ENCODE data around the gene FGF22. TPM values are rescaled to one million over a fixed set of nuclear protein-coding genes. Genes with fewer than 3 reads are reported as not detected.

Gene FGF22
- total and polyA plus RNA-seq, 2 of the 13 experiments (the other 11 are each of a cell fraction or from before 2014, with no cell fraction given) = 0.24 TPM; not detected in 1

GRCh38 chr19:660793-661426 lies 21.2 kb downstream of the FGF22 start (continued):
- TF ChIP-seq CHD2 (IDR thresholded peaks at IDR 0.05; ENCODE audit: low read depth, low read length) (no peak), ZFYVE20 (CRISPR knock-in tag; IDR thresholded peaks at IDR 0.05; ENCODE audit: borderline replicate concordance, low read depth) (no peak), ZBTB20 (CRISPR knock-in tag; IDR thresholded peaks at IDR 0.05; ENCODE audit: borderline replicate concordance, low read depth) (peak; percentile 79; the same call in 1 of the 2 replicates), CBX5 (CRISPR knock-in tag; IDR thresholded peaks at IDR 0.05; ENCODE audit: borderline replicate concordance) (peak; percentile 37; the same call in 1 of the 2 replicates), ZSCAN5A (CRISPR knock-in tag; IDR thresholded peaks at IDR 0.05; ENCODE audit: borderline replicate concordance) (no peak; the same call in 1 of the 2 replicates), FOXA1 (IDR thresholded peaks at IDR 0.05) (no peak), FOXA1 (CRISPR knock-in tag; IDR thresholded peaks at IDR 0.05) (peak; percentile 59), YY1 (IDR thresholded peaks at IDR 0.05; ENCODE audit: insufficient read depth, insufficient replicate concordance, low read depth, low read length) (no peak), ARNT (IDR thresholded peaks at IDR 0.05) (no peak), PAWR (CRISPR knock-in tag; IDR thresholded peaks at IDR 0.05; ENCODE audit: borderline replicate concordance) (no peak), TBX3 (IDR thresholded peaks at IDR 0.05; ENCODE audit: borderline replicate concordance) (no peak), PHB2 (IDR thresholded peaks at IDR 0.05; ENCODE audit: partially characterized antibody) (no peak), ZNF713 (CRISPR knock-in tag; IDR thresholded peaks at IDR 0.05) (no peak), NFRKB (IDR thresholded peaks at IDR 0.05) (no peak), PRDM4 (CRISPR knock-in tag; IDR thresholded peaks at IDR 0.05; ENCODE audit: borderline replicate concordance) (no peak), ZNF563 (CRISPR knock-in tag; IDR thresholded peaks at IDR 0.05) (no peak), ZNF850 (CRISPR knock-in tag; conservative IDR thresholded peaks at IDR 0.05) (no peak), MXD3 (CRISPR knock-in tag; IDR thresholded peaks at IDR 0.05) (peak; percentile 37), ESRRA (CRISPR knock-in tag; IDR thresholded peaks at IDR 0.05; ENCODE audit: low read depth) (peak; percentile 92)
- TF ChIP-seq, protein P1, sequence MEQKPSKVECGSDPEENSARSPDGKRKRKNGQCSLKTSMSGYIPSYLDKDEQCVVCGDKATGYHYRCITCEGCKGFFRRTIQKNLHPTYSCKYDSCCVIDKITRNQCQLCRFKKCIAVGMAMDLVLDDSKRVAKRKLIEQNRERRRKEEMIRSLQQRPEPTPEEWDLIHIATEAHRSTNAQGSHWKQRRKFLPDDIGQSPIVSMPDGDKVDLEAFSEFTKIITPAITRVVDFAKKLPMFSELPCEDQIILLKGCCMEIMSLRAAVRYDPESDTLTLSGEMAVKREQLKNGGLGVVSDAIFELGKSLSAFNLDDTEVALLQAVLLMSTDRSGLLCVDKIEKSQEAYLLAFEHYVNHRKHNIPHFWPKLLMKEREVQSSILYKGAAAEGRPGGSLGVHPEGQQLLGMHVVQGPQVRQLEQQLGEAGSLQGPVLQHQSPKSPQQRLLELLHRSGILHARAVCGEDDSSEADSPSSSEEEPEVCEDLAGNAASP (CRISPR knock-in tag; IDR thresholded peaks at IDR 0.05; ENCODE audit: borderline replicate concordance) = peak; percentile 91; the same call in 1 of the 2 replicates
- TF ChIP-seq, protein P2, sequence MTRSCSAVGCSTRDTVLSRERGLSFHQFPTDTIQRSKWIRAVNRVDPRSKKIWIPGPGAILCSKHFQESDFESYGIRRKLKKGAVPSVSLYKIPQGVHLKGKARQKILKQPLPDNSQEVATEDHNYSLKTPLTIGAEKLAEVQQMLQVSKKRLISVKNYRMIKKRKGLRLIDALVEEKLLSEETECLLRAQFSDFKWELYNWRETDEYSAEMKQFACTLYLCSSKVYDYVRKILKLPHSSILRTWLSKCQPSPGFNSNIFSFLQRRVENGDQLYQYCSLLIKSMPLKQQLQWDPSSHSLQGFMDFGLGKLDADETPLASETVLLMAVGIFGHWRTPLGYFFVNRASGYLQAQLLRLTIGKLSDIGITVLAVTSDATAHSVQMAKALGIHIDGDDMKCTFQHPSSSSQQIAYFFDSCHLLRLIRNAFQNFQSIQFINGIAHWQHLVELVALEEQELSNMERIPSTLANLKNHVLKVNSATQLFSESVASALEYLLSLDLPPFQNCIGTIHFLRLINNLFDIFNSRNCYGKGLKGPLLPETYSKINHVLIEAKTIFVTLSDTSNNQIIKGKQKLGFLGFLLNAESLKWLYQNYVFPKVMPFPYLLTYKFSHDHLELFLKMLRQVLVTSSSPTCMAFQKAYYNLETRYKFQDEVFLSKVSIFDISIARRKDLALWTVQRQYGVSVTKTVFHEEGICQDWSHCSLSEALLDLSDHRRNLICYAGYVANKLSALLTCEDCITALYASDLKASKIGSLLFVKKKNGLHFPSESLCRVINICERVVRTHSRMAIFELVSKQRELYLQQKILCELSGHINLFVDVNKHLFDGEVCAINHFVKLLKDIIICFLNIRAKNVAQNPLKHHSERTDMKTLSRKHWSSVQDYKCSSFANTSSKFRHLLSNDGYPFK (CRISPR knock-in tag; IDR thresholded peaks at IDR 0.05; ENCODE audit: borderline replicate concordance) = peak; percentile 66; the same call in 1 of the 2 replicates
